A549 (cell line): ENCODE data around the gene RAB3C. TPM values are rescaled to one million over a fixed set of nuclear protein-coding genes. Genes with fewer than 3 reads are reported as not detected.

Experiments
- ATAC-seq, 2 experiments: fragments of 200-7000 bp in 1 of 2; fragments of >200 bp in 1 of 2; cut with Nextera tagmentation in 1 of 2; cut with Tn5 transposase in 1 of 2; 3 replicates each; pipeline versions ENCODE4 v1.8.0 to v1.9.1; 2018 to 2020; ENCODE audit warnings: mild to moderate bottlenecking in 1 of 2, moderate library complexity in 1 of 2
- CTCF ChIA-PET: fragments of 300-600 bp; sonication (Branson Sonifier 250); formaldehyde crosslinking; extraction: SDS; loops from one replicate; lab custom pipeline; 2021; ENCODE audit warnings: antibody characterized with exemption, inconsistent platforms; lab: Yijun Ruan, JAX
- POLR2A ChIA-PET: fragments of 350-600 bp; formaldehyde crosslinking; extraction: SDS; loops from one replicate; lab custom pipeline; 2021; ENCODE audit warnings: antibody characterized with exemption, inconsistent platforms; lab: Yijun Ruan, JAX
- DNase-seq, 2 experiments: peaks; one replicate each; pipeline versions ENCODE4 v3.0.0 to v3.0.0-alpha.2; 2011 to 2016; ENCODE audit warnings: low read depth in 1 of 2, low spot score in 1 of 2
- FAIRE-seq: peaks from 2 replicates; lab custom pipeline; 2011; peaks lifted over from hg19 to GRCh38; lab: Jason Lieb, UNC
- H3K27ac ChIP-seq, 2 experiments: fragments of >200 bp; sonication (Bioruptor Twin); formaldehyde crosslinking; 3 replicates each; pipeline ENCODE4 v1.5.1; 2016 to 2017
- H3K4me1 ChIP-seq: fragments of >200 bp; sonication (Bioruptor Twin); formaldehyde crosslinking; 3 replicates; pipeline ENCODE4 v1.6.1; 2016
- H3K4me2 ChIP-seq: fragments of >200 bp; sonication (Bioruptor Twin); formaldehyde crosslinking; 3 replicates; pipeline ENCODE4 v1.6.1; 2016
- H3K4me3 ChIP-seq: fragments of >200 bp; sonication (Bioruptor Twin); formaldehyde crosslinking; 3 replicates; pipeline ENCODE4 v1.5.1; 2016
- H3K9me3 ChIP-seq: fragments of >200 bp; sonication (Bioruptor Twin); formaldehyde crosslinking; 3 replicates; pipeline ENCODE4 v1.6.1; 2016
- BHLHE40 ChIP-seq: IDR thresholded peaks from 2 replicates; pipeline ENCODE4 v1.6.1; 2012; ENCODE audit warnings: low read depth, low read length, inconsistent platforms
- CBX8 ChIP-seq: fragments of 200-600 bp; sonication (generic); IDR thresholded peaks from 2 replicates; pipeline ENCODE4 v1.6.1; 2016
- CHD4 ChIP-seq: fragments of 200-600 bp; sonication (generic); IDR thresholded peaks from 2 replicates; pipeline ENCODE4 v1.6.1; 2016; ENCODE audit warnings: antibody characterized with exemption, mild to moderate bottlenecking, borderline replicate concordance
- E2F6 ChIP-seq: IDR thresholded peaks from 2 replicates; pipeline ENCODE4 v1.6.1; 2012; ENCODE audit warnings: low read depth, borderline replicate concordance
- EHF ChIP-seq: fragments of 250-450 bp; sonication (Bioruptor Pico); IDR thresholded peaks from 2 replicates; pipeline ENCODE4 v1.5.0; 2020; ENCODE audit warnings: mild to moderate bottlenecking
- FOSB ChIP-seq: fragments of 250-450 bp; sonication (Bioruptor Pico); IDR thresholded peaks from 2 replicates; pipeline ENCODE4 v1.5.0; 2020; ENCODE audit warnings: mild to moderate bottlenecking, moderate library complexity
- FOSL2 ChIP-seq, 2 experiments: fragments of 450-650 bp in 1 of 2; fragments of >200 bp in 1 of 2; sonication (Bioruptor Twin) in 1 of 2; formaldehyde crosslinking; IDR thresholded peaks; 2 replicates each; pipeline versions ENCODE4 v1.5.0 to v1.6.1; 2016 to 2020; ENCODE audit warnings: mild to moderate bottlenecking in 1 of 2, moderate library complexity in 1 of 2
- FOXS1 ChIP-seq: fragments of 250-450 bp; sonication (Bioruptor Pico); IDR thresholded peaks from 2 replicates; pipeline ENCODE4 v1.5.0; 2020; ENCODE audit warnings: mild to moderate bottlenecking, moderate library complexity
- HDAC2 ChIP-seq: fragments of 200-600 bp; sonication (generic); IDR thresholded peaks from 2 replicates; pipeline ENCODE4 v1.6.1; 2016
- HOXA7 ChIP-seq: fragments of 250-450 bp; sonication (Bioruptor Pico); IDR thresholded peaks from 2 replicates; pipeline ENCODE4 v1.5.0; 2020; ENCODE audit warnings: mild to moderate bottlenecking, moderate library complexity
- JUN ChIP-seq, 2 experiments: fragments of >200 bp; sonication (Bioruptor Twin); formaldehyde crosslinking; IDR thresholded peaks; 2 replicates in 1 of 2; 3 replicates in 1 of 2; pipeline ENCODE4 v1.6.1; 2016 to 2017
- JUNB ChIP-seq: fragments of >200 bp; sonication (Bioruptor Twin); formaldehyde crosslinking; IDR thresholded peaks from 2 replicates; pipeline ENCODE4 v1.6.1; 2016
- KDM5A ChIP-seq: fragments of 200-600 bp; sonication (generic); IDR thresholded peaks from 2 replicates; pipeline ENCODE4 v1.6.1; 2016; ENCODE audit warnings: antibody characterized with exemption, mild to moderate bottlenecking
- MAFK ChIP-seq: fragments of 450-650 bp; IDR thresholded peaks from 2 replicates; pipeline ENCODE4 v1.6.1; 2014; ENCODE audit not compliant: partially characterized antibody
- MAX ChIP-seq: IDR thresholded peaks from 2 replicates; pipeline ENCODE4 v1.6.1; 2012
- NFE2L2 ChIP-seq: fragments of 150-350 bp; conservative IDR thresholded peaks from 2 replicates; pipeline ENCODE4 v1.6.1; 2014; ENCODE audit warnings: low read length
- PBX3 ChIP-seq: IDR thresholded peaks from 2 replicates; pipeline ENCODE4 v1.6.1; 2012
- POLR2A ChIP-seq: IDR thresholded peaks from 2 replicates; pipeline ENCODE4 v1.6.1; 2012; ENCODE audit warnings: mild to moderate bottlenecking, low read length
- POLR2AphosphoS2 ChIP-seq: conservative IDR thresholded peaks from 2 replicates; pipeline ENCODE4 v1.6.1; 2012; ENCODE audit warnings: low read length, improper control_type of control experiment, inconsistent platforms
- TFCP2L1 ChIP-seq: fragments of 250-450 bp; sonication (Bioruptor Pico); IDR thresholded peaks from 2 replicates; pipeline ENCODE4 v1.5.0; 2021; ENCODE audit warnings: mild to moderate bottlenecking
- TP53 ChIP-seq: fragments of 250-450 bp; sonication (Bioruptor Pico); IDR thresholded peaks from 2 replicates; pipeline ENCODE4 v1.5.0; 2021; ENCODE audit warnings: mild to moderate bottlenecking, moderate library complexity
- USF2 ChIP-seq: fragments of 450-650 bp; IDR thresholded peaks from 2 replicates; pipeline ENCODE4 v1.6.1; 2014; ENCODE audit warnings: antibody characterized with exemption
- ZC3H11A ChIP-seq: fragments of 450-650 bp; IDR thresholded peaks from 2 replicates; pipeline ENCODE4 v1.6.1; 2014; ENCODE audit warnings: antibody characterized with exemption, mild to moderate bottlenecking
- ZNF302 ChIP-seq: fragments of 250-450 bp; sonication (Bioruptor Pico); IDR thresholded peaks from 2 replicates; pipeline ENCODE4 v1.9.0; 2021; ENCODE audit warnings: inconsistent platforms, mild to moderate bottlenecking, moderate library complexity
- WGBS: methylation state at CpG from one replicate; pipeline ENCODE4 v1.1.6; 2017; ENCODE audit errors: missing lambda C conversion rate; 5-methylcytosine and 5-hydroxymethylcytosine counted together
- polyA plus RNA-seq, 4 experiments: library from polyadenylated mRNA; depleted of rRNA in 3 of 4; stranded (reverse); fragments of >200 nt; fragmentation: RNase III in 1 of 4; extraction: RNeasy Plus Mini Kit Qiagen cat#74134 plus additional on column Dnase treatment in 1 of 4; gene quantifications; 2 replicates in 3 of 4; 3 replicates in 1 of 4; pipeline ENCODE4 v1.2.3, GENCODE V29; 2011 to 2017

RAB3C gene
- polyA plus RNA-seq, 2 of the 4 experiments (the other 2 are of a cell fraction) = not detected

- 3% methylated on average over 2 of the region's 2 CpGs for WGBS
- Histone ChIP-seq H3K27ac (no peak overlapping the region), H3K4me1 (no peaks in the 10 kb centered on the region), H3K9me3 (no peaks in the 10 kb centered on the region), H3K4me3 (no peak overlapping the region), H3K4me2 (no peak overlapping the region)
- FAIRE-seq (no peak), ATAC-seq (no peak), DNase-seq (no peak)
- ChIA-PET CTCF (no interaction called here), POLR2A (no interaction called here)
- no peak for TF ChIP-seq E2F6
- TF ChIP-seq JUNB = no peak
Measured at GRCh38 chr5:58674711-58675110, 91.8 kb downstream of the RAB3C start.

GRCh38 chr5:58675341-58675740 is 92.5 kb downstream of the RAB3C start:
- DNase-seq = no peak
- TF ChIP-seq MAX (no peak), JUNB (no peak), PBX3 (no peak), POLR2A (no peak), HDAC2 (no peak), ZNF302 (no peak), TP53 (CRISPR knock-in tag) (no peak), MAFK (no peak), EHF (CRISPR knock-in tag) (no peak), TFCP2L1 (CRISPR knock-in tag) (no peak), FOSL2 (IDR thresholded peaks at IDR 0.05) (no peak), FOSL2 (CRISPR knock-in tag; IDR thresholded peaks at IDR 0.05) (no peak), POLR2AphosphoS2 (no peak), ZC3H11A (no peak), FOXS1 (CRISPR knock-in tag) (no peak)
- TF ChIP-seq, all 56 proteins: peak for 0
- POLR2A ChIA-PET = no interaction called here
- Histone ChIP-seq H3K4me3 (no peak overlapping the region), H3K4me2 (no peak overlapping the region), H3K9me3 (no peaks in the 10 kb centered on the region), H3K27ac (no peak overlapping the region), H3K4me1 (no peaks in the 10 kb centered on the region)
- WGBS = 39% methylated on average over 1 of the region's 1 CpG
- CTCF ChIA-PET = interaction anchor here (0.7 kb wide), 1 partner anchor 24 kb away, joined by 3 read pairs; no protein-coding TSS in a partner anchor
- ATAC-seq = no peak
- FAIRE-seq = no peak

- no peak overlapping the region for H3K4me3 ChIP-seq
- DNase-seq = no peak
- ATAC-seq = no peak
- CTCF ChIA-PET = no interaction called here
- H3K9me3 ChIP-seq = no peaks in the 10 kb centered on the region
- no peak overlapping the region for H3K27ac ChIP-seq
- POLR2A ChIA-PET = no interaction called here
- no peak for FAIRE-seq
- no peaks in the 10 kb centered on the region for H3K4me1 ChIP-seq
- no peak overlapping the region for H3K4me2 ChIP-seq
- TF ChIP-seq POLR2AphosphoS2 (no peak), KDM5A (no peak), CHD4 (no peak), BHLHE40 (no peak), HOXA7 (CRISPR knock-in tag) (no peak), NFE2L2 (no peak), POLR2A (no peak), CBX8 (no peak), FOSL2 (IDR thresholded peaks at IDR 0.05) (no peak), FOSL2 (CRISPR knock-in tag; IDR thresholded peaks at IDR 0.05) (no peak), USF2 (no peak), JUN (IDR thresholded peaks at IDR 0.05) (no peak), FOSB (CRISPR knock-in tag) (no peak), TP53 (CRISPR knock-in tag) (no peak)
- WGBS = 47% methylated on average over 2 of the region's 2 CpGs
Measured at GRCh38 chr5:58677650-58678049, 94.8 kb downstream of the RAB3C start.
